ENCODE data around the gene APOBEC3C.
A peak's percentile ranks its signal among the peaks of the same experiment; 100 is the strongest.
"Not testable (repeated sequence)": the region's sequence is repeated elsewhere in the genome, so short reads cannot be mapped to it uniquely, and the experiment has no call there.

Gene APOBEC3C

GRCh38 chr22:39013942-39014722 is at the start of gene APOBEC3C:
Gene APOBEC3C, plus strand, starts transcription at chr22:39014257. Its CDS starts 106 bp downstream, at chr22:39014363.
- peak; percentile 88 for DNase-seq

- no peak for DNase-seq
Observed at GRCh38 chr22:38964306-38964705, 49.8 kb upstream of the APOBEC3C start.

- DNase-seq: no peak
Observed at GRCh38 chr22:38964989-38965388, 49.1 kb upstream of the APOBEC3C start.

GRCh38 chr22:38965614-38966379 is 48.3 kb upstream of the APOBEC3C start:
- DNase-seq: no peak

- DNase-seq: no peak
Observed at GRCh38 chr22:38966380-38966702, 47.7 kb upstream of the APOBEC3C start.

GRCh38 chr22:38966942-38967341 is 47.1 kb upstream of the APOBEC3C start:
- DNase-seq: no peak

GRCh38 chr22:38967451-38968450 is 46.3 kb upstream of the APOBEC3C start:
- DNase-seq: no peak

- no peak for DNase-seq
Observed at GRCh38 chr22:38968801-38969200, 45.3 kb upstream of the APOBEC3C start.

- no peak for DNase-seq
Observed at GRCh38 chr22:38970551-38970950, 43.5 kb upstream of the APOBEC3C start.

- no peak for DNase-seq
Observed at GRCh38 chr22:38971202-38971601, 42.9 kb upstream of the APOBEC3C start.

GRCh38 chr22:38971791-38972190 is 42.3 kb upstream of the APOBEC3C start:
- no peak for DNase-seq

- no peak for DNase-seq
Observed at GRCh38 chr22:38972558-38972957, 41.5 kb upstream of the APOBEC3C start.

- no peak for DNase-seq
Observed at GRCh38 chr22:38973289-38974169, 40.5 kb upstream of the APOBEC3C start.

- DNase-seq: no peak
Observed at GRCh38 chr22:38974170-38974825, 39.8 kb upstream of the APOBEC3C start.

GRCh38 chr22:38974826-38975175 is 39.3 kb upstream of the APOBEC3C start:
- no peak for DNase-seq

- not testable (repeated sequence) for DNase-seq
Observed at GRCh38 chr22:38977289-38977688, 36.8 kb upstream of the APOBEC3C start.

- DNase-seq: not testable (repeated sequence)
Observed at GRCh38 chr22:38980587-38980986, 33.5 kb upstream of the APOBEC3C start.

GRCh38 chr22:38981005-38981991 is 32.8 kb upstream of the APOBEC3C start:
- peak; percentile 17 for DNase-seq

GRCh38 chr22:38981992-38982927 is 31.8 kb upstream of the APOBEC3C start, which contains the start of gene APOBEC3B:
Gene APOBEC3B, plus strand, starts transcription at chr22:38982347. Its CDS starts 107 bp downstream, at chr22:38982454.
- peak; percentile 93 for DNase-seq
